Activated CD4-positive, alpha-beta T cell treated with anti-CD3 and anti-CD28 coated beads for 36 hours (primary cell): Measurements from ENCODE around the gene ACHE. TPM values are rescaled to one million over a fixed set of nuclear protein-coding genes. Genes with fewer than 3 reads are reported as not detected.
"Not testable (repeated sequence)": the region's sequence is repeated elsewhere in the genome, so short reads cannot be mapped to it uniquely, and the experiment has no call there.

Experiments used
- ATAC-seq: fragments of 200-7000 bp; cut with Tn5 transposase; one replicate; pipeline ENCODE4 v1.10.0; 2021; ENCODE audit warnings: mild to moderate bottlenecking, moderate library complexity
- CTCF ChIA-PET: fragments of 350-600 bp; sonication (Branson Sonifier 250); formaldehyde crosslinking; loops from one replicate; lab custom pipeline; 2021; ENCODE audit warnings: antibody characterized with exemption; lab: Charles Lee
- POLR2A ChIA-PET: fragments of 350-600 bp; sonication (Branson Sonifier 250); formaldehyde crosslinking; loops from one replicate; lab custom pipeline; 2021; ENCODE audit warnings: antibody characterized with exemption, inconsistent platforms; lab: Charles Lee
- DNase-seq: peaks from one replicate; pipeline ENCODE4 v3.0.0-alpha.2; 2020
- H3K27ac Mint-ChIP-seq: one replicate; pipeline ENCODE4 v1.8.0; 2021; ENCODE audit warnings: mixed read lengths
- H3K27me3 Mint-ChIP-seq: one replicate; pipeline ENCODE4 v1.8.0; 2021; ENCODE audit warnings: mixed read lengths
- H3K36me3 Mint-ChIP-seq: one replicate; pipeline ENCODE4 v1.8.0; 2021; ENCODE audit warnings: low read depth, mixed read lengths
- H3K4me1 Mint-ChIP-seq: one replicate; pipeline ENCODE4 v1.8.0; 2021; ENCODE audit warnings: mixed read lengths
- H3K4me3 Mint-ChIP-seq: one replicate; pipeline ENCODE4 v1.8.0; 2021; ENCODE audit warnings: mild to moderate bottlenecking, moderate library complexity, mixed read lengths
- H3K9me3 Mint-ChIP-seq: one replicate; pipeline ENCODE4 v1.8.0; 2021; ENCODE audit warnings: low read depth, mixed read lengths
- intact Hi-C, 2 experiments: fragments of 100-400 bp; cut with DNase I in 1 of 2; cut with micrococcal nuclease in 1 of 2; formaldehyde crosslinking; loops; one replicate each; pipeline versions ENCODE4 v1.14.2 to v1.15.1; 2022 to 2024; cut with DNase I, micrococcal nuclease
- total RNA-seq, 2 experiments: library from RNA; stranded (reverse); gene quantifications; one replicate each; pipeline ENCODE4 v1.2.3, GENCODE V29; 2021

ACHE gene
- total RNA-seq, 2 experiments from 2014 or later: 0.09 TPM; not detected in 1

DNA sequence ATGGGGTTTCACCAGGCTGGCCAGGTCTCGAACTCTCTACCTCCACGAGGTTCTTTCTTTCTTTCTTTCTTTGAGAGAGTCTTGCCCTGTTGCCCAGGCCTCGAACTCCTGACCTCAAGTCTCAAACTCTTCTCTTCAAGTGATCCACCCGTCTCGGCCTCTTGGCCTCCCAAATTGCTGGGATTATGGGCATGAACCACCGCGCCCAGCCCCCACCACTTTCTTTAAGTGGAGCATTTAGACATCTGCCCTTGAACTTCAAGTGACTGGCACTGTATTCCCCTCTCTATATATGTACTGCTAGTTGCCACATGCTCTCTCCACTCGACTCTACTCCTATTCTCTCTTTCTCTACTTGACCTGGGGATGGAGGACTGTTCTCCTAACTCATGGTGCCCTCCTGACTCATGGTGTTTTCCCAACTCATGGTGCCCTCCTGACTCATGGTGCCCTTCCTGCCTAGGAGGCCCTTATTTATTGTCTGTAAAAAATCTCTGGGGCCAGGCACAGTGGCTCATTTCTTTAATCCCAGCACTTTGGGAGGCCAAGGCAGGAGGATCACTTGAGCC lies 19.3 kb upstream of the ACHE start:
- H3K27me3 Mint-ChIP-seq: peaks cover 13% of the 10 kb centered on the region
- CTCF ChIA-PET: no interaction called here
- H3K4me3 Mint-ChIP-seq: no peak overlapping the region
- H3K4me1 Mint-ChIP-seq: peaks cover 4% of the 10 kb centered on the region
- POLR2A ChIA-PET: no interaction called here
- ATAC-seq (peak; percentile 92), DNase-seq (peak; percentile 36)
- H3K36me3 Mint-ChIP-seq: no peaks in the 10 kb centered on the region
- intact Hi-C loops: no loop called here
- no peaks in the 10 kb centered on the region for H3K9me3 Mint-ChIP-seq
- peak overlapping the region; percentile 11 for H3K27ac Mint-ChIP-seq

DNA sequence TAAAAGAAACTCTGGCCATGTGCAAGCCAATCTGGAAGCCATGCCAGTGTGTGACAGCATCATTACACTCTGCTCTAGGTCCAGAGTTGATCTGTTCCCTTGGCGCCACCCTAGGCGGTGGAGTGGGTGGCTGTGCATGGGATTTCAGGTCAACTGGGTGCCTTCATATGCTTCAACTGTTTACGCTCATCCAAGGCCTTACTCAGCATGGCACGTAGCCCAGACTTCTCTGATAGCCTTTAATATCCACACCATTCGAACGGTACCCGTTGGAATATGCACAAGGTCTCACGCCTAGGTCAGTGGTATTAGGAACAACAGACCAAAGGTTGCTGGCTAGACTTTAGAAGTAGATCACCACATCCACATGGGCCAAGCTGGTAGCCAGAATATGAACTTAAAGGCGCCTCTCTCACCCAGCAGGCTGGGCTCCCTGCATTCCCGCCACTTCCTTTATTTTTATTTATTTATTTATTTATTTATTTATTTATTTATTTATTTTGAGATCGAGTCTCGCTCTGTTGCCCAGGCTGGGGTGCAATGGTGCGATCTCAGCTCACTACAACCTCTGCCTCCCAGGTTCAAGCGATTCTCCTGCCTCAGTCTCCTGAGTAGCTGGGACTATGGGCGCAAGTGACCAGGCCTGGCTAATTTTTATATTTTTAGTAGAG lies 18.7 kb upstream of the ACHE start:
- ATAC-seq (no peak), DNase-seq (no peak)
- peaks cover 11% of the 10 kb centered on the region for H3K27me3 Mint-ChIP-seq
- H3K4me1 Mint-ChIP-seq: peaks cover 4% of the 10 kb centered on the region
- H3K36me3 Mint-ChIP-seq: no peaks in the 10 kb centered on the region
- POLR2A ChIA-PET: no interaction called here
- H3K27ac Mint-ChIP-seq: no peak overlapping the region
- H3K4me3 Mint-ChIP-seq: no peak overlapping the region
- no peaks in the 10 kb centered on the region for H3K9me3 Mint-ChIP-seq
- CTCF ChIA-PET: interaction anchor here (0.7 kb wide), 1 partner anchor 296 kb away, joined by 4 read pairs; no protein-coding TSS in a partner anchor
- intact Hi-C loops: no loop called here

DNA sequence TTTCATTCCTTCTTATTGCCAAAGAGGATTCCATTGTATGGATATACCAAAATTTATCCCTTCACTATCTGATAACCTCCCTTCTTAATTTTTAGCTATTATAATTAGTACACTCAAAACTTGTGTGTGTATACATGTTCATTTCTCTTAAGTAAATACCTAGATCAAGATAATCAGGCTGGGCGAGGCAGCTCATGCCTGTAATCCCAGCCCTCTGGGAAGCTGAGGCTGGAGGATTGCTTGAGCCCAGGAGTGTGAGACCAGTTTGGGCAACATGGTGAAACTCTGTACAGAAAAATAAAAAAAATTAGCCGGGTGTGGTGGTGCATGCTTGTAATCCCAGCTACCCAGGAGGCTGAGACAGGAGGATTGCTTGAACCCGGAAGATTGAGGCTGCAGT lies 15.8 kb upstream of the ACHE start:
- no peak for DNase-seq
- ChIA-PET POLR2A (interaction anchor here (0.6 kb wide), 1 partner anchor 21 kb away, joined by 3 read pairs; no protein-coding TSS in a partner anchor), CTCF (interaction anchor here (0.7 kb wide), 1 partner anchor 169 kb away, joined by 3 read pairs; no protein-coding TSS in a partner anchor)
- intact Hi-C loops: no loop called here
- peaks cover 4% of the 10 kb centered on the region for H3K4me1 Mint-ChIP-seq
- no peak overlapping the region for H3K27ac Mint-ChIP-seq
- H3K9me3 Mint-ChIP-seq: no peaks in the 10 kb centered on the region
- ATAC-seq: no peak
- no peaks in the 10 kb centered on the region for H3K36me3 Mint-ChIP-seq
- H3K27me3 Mint-ChIP-seq: peaks cover 10% of the 10 kb centered on the region
- H3K4me3 Mint-ChIP-seq: no peak overlapping the region

DNA sequence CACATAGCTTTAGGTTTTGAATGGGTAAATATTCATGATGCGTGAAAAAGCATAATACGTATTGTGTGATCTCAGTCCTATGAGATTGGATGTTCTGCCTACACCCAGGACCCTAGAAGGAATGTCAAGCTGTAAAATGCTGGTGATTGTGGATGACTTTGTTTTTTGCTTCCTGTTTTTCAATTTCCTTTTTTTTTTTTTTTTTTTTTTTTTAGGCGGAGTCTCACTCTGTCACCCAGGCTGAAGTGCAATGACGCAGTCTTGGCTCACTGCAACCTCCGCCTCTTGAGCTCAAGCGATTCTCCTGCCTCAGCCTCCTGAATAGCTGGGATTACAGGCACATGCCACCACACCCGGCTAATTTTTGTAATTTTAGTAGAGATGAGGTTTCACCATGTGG lies 14.8 kb upstream of the ACHE start:
- H3K27ac Mint-ChIP-seq, ATAC-seq, H3K4me3 Mint-ChIP-seq, H3K36me3 Mint-ChIP-seq, DNase-seq, POLR2A ChIA-PET, H3K9me3 Mint-ChIP-seq, H3K4me1 Mint-ChIP-seq, intact Hi-C loops, H3K27me3 Mint-ChIP-seq: not testable (repeated sequence)
- CTCF ChIA-PET: interaction anchor here (0.6 kb wide), 1 partner anchor 401 kb away, joined by 3 read pairs; no protein-coding TSS in a partner anchor

GRCh38 chr7:100908512-100908911 lies 12.8 kb upstream of the ACHE start:
- Mint-ChIP-seq H3K27me3 (peaks cover 7% of the 10 kb centered on the region), H3K27ac (no peak overlapping the region), H3K36me3 (no peaks in the 10 kb centered on the region), H3K4me1 (no peaks in the 10 kb centered on the region), H3K4me3 (no peak overlapping the region), H3K9me3 (no peaks in the 10 kb centered on the region)
- ChIA-PET POLR2A (no interaction called here), CTCF (no interaction called here)
- ATAC-seq (no peak), DNase-seq (no peak)
- intact Hi-C loops: no loop called here

- ATAC-seq (no peak), DNase-seq (no peak)
- intact Hi-C loops: no loop called here
- no peaks in the 10 kb centered on the region for H3K4me1 Mint-ChIP-seq
- H3K27me3 Mint-ChIP-seq: peaks cover 14% of the 10 kb centered on the region
- H3K4me3 Mint-ChIP-seq: no peak overlapping the region
- H3K9me3 Mint-ChIP-seq: no peaks in the 10 kb centered on the region
- POLR2A ChIA-PET: no interaction called here
- H3K36me3 Mint-ChIP-seq: no peaks in the 10 kb centered on the region
- CTCF ChIA-PET: interaction anchor here (2.0 kb wide), 1 partner anchor 55 kb away, joined by 4 read pairs; no protein-coding TSS in a partner anchor
- H3K27ac Mint-ChIP-seq: no peak overlapping the region
These were observed 7.0 kb upstream of the ACHE start for GRCh38 chr7:100902638-100903037.

DNA sequence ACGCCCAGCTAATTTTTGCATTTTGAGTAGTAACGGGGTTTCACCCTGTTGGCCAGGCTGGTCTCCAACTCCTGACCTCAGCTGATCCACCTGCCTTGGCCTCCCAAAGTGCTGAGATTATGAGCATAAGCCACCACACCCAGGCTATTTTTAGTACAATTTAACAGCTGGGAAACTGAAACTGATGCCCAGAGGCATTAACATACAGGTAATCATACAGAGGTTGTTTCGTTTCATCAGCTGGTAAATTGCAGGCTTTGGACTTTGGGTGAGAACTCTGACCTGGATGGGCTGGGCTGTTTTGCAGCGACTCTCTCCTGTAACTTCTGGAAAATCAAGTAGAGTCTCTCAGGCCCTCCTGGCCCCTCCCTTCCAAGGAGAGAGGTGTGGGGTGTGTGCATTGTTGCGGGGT lies 6.2 kb upstream of the ACHE start:
- ChIA-PET POLR2A (no interaction called here), CTCF (interaction anchor here (1.0 to 2.0 kb wide), 3 partner anchors 56 to 155 kb away, joined by 4 to 5 read pairs (median 5); no protein-coding TSS in a partner anchor)
- Mint-ChIP-seq H3K9me3 (no peaks in the 10 kb centered on the region), H3K27ac (no peak overlapping the region), H3K27me3 (peaks cover 17% of the 10 kb centered on the region), H3K4me3 (no peak overlapping the region), H3K36me3 (no peaks in the 10 kb centered on the region), H3K4me1 (peaks cover 2% of the 10 kb centered on the region)
- intact Hi-C loops: no loop called here
- ATAC-seq (no peak), DNase-seq (no peak)

DNA sequence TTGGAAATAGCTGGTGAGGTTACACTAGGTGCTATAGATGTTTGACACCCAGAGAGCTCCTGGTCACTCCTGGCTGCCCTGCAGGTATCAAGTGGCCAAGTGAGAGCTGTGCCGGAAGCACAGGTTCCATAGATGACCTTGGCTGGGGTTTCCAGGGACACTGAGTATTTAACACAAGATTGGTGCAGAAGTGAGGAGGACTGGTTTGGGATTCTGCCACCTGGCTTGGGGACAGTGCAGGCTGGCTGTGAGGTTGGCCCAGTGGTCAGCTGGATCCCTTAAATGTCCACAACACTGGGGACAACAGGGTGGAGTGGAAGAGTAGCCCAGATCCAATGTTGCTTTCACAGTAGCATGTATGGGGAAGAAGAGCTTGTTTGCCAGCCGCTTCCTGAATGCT lies 5.3 kb upstream of the ACHE start:
- Mint-ChIP-seq H3K27me3 (peaks cover 22% of the 10 kb centered on the region), H3K4me1 (peaks cover 6% of the 10 kb centered on the region), H3K27ac (no peak overlapping the region), H3K4me3 (no peak overlapping the region), H3K36me3 (no peaks in the 10 kb centered on the region), H3K9me3 (no peaks in the 10 kb centered on the region)
- CTCF ChIA-PET: interaction anchor here (0.8 to 1.2 kb wide), 4 partner anchors 11 to 1528 kb away, joined by 3 to 5 read pairs (median 4); partner anchors contain the start of gene UFSP1
- POLR2A ChIA-PET: no interaction called here
- DNase-seq: no peak
- intact Hi-C loops: no loop called here
- ATAC-seq: no peak

DNA sequence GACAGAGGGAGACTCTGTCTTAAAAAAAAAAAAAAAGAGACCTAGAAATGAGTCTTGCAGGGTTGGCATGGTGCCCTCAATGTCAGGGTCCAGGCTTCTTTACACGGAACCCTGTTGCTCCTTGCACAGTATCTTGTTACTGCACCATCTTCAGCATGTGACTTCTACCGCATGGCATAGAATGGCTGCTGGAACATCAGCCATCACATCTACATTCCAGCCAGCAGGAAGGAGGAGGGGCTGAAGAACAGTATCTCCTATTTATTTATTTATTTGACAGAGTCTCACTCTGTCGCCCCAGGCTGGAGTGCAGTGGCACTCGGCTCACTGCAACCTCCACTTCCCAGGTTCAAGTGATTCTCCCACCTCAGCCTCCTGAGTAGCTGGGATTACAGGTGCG lies 3.7 kb upstream of the ACHE start:
- ChIA-PET POLR2A (no interaction called here), CTCF (interaction anchor here (0.7 to 1.9 kb wide), 2 partner anchors 155 to 159 kb away, joined by 3 to 12 read pairs; no protein-coding TSS in a partner anchor)
- Mint-ChIP-seq H3K9me3 (no peaks in the 10 kb centered on the region), H3K4me3 (no peak overlapping the region), H3K36me3 (no peaks in the 10 kb centered on the region), H3K27me3 (peaks cover 23% of the 10 kb centered on the region), H3K27ac (no peak overlapping the region), H3K4me1 (peaks cover 8% of the 10 kb centered on the region)
- intact Hi-C loops: no loop called here
- DNase-seq (no peak), ATAC-seq (no peak)

DNA sequence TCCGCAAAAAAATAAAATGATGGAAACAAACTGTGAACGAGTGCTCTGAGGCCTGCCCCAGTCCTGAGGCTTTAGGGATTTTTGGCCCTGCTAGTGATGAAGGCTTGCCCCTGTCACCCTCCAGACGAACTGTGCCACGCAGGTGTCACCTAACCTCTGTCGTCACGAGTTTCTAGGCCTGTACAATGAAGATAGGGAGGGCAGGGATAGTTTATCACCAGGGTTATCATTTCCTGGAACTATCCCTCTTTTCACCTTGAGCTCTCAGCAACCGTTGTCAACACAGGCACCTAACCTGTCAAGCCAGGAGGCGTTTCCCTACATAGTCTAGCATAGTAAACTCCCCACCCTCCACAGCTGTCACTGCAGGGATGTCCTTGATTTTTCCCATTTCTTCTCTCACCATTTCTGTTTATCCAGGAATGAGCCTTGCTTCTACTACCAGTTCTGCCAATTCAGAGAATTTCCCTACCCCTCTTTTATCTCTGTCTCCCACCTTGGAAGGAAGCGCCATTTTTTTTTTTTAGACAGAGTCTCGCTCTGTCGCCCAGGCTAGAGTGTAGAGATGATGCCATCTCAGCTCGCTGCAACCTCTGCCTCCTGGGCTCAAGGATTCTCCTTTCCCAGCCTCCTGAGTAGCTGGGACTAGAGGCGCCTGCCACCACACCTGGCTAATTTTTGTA lies 2.2 kb upstream of the ACHE start:
- intact Hi-C loops: loop anchor here (1.0 kb wide), 3 partner anchors 68 to 179 kb away; no protein-coding TSS in a partner anchor
- POLR2A ChIA-PET: interaction anchor here (0.7 kb wide), 1 partner anchor 8 kb away, joined by 4 read pairs; the partner anchor contains the start of gene UFSP1
- H3K4me1 Mint-ChIP-seq: peaks cover 8% of the 10 kb centered on the region

More for the DNA sequence above, 2.2 kb upstream of the ACHE start:
- ATAC-seq (no peak), DNase-seq (no peak)
- no peak overlapping the region for H3K27ac Mint-ChIP-seq
- no peaks in the 10 kb centered on the region for H3K9me3 Mint-ChIP-seq
- CTCF ChIA-PET: interaction anchor here (0.6 to 1.9 kb wide), 8 partner anchors 8 to 385 kb away, joined by 3 to 12 read pairs (median 3); partner anchors contain the start of gene UFSP1
- H3K4me3 Mint-ChIP-seq: no peak overlapping the region
- H3K36me3 Mint-ChIP-seq: no peaks in the 10 kb centered on the region
- peaks cover 26% of the 10 kb centered on the region for H3K27me3 Mint-ChIP-seq
